ENCODE results near the gene BTG4.

BTG4 gene

GRCh38 chr11:111462329-111462728 is 49.9 kb downstream of the BTG4 start:
- no peak for DNase-seq (ENCODE audit: low read depth)
- TF ChIP-seq, protein P1, sequence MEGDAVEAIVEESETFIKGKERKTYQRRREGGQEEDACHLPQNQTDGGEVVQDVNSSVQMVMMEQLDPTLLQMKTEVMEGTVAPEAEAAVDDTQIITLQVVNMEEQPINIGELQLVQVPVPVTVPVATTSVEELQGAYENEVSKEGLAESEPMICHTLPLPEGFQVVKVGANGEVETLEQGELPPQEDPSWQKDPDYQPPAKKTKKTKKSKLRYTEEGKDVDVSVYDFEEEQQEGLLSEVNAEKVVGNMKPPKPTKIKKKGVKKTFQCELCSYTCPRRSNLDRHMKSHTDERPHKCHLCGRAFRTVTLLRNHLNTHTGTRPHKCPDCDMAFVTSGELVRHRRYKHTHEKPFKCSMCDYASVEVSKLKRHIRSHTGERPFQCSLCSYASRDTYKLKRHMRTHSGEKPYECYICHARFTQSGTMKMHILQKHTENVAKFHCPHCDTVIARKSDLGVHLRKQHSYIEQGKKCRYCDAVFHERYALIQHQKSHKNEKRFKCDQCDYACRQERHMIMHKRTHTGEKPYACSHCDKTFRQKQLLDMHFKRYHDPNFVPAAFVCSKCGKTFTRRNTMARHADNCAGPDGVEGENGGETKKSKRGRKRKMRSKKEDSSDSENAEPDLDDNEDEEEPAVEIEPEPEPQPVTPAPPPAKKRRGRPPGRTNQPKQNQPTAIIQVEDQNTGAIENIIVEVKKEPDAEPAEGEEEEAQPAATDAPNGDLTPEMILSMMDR (IDR thresholded peaks at IDR 0.05; ENCODE audit: control insufficient read depth, extremely low read depth, insufficient read depth) = no peak
- H3K4me3 ChIP-seq (ENCODE audit: low read depth, low read length) = no peak overlapping the region

DNA sequence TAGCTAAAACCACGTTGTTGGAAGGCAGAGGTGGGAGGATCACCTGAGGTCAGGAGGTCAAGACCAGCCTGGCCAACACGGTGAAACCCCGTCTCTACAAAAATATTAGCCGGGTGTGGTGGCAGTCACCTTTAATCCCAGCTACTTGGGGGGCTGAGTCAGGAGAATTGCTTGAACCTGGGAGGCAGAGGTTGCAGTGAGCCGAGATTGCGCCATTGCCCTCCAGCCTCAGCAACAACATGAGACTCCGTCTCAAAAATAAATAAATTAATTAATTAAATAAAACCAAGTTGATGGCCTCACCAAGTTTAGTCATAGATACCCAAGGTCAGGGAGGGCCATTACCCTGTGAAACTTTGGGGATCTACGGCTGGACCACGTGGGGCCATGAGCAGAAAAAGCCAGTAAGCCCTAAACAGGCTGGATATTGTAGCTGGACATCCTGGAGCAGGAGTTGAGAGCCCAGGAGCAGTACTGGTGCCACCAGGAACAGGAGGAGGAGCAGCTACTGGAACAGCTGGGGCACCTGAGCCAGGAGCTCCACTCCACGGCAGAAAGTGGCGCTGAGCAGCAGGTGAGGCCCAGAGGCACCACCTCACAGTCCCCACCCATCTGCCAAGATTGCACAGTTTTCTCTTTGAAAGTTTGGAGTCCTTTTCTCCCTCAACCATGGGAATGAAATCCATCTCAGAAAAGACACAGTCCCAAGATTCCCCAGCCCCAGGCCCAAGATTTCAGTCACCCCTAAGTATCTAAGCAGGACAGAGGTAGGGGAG is 50.5 kb downstream of the BTG4 start:
- TF ChIP-seq, protein P1 (IDR thresholded peaks at IDR 0.05; ENCODE audit: control insufficient read depth, extremely low read depth, insufficient read depth) = no peak
- DNase-seq (ENCODE audit: low read depth) = no peak
- H3K4me3 ChIP-seq (ENCODE audit: low read depth, low read length) = no peak overlapping the region

DNA sequence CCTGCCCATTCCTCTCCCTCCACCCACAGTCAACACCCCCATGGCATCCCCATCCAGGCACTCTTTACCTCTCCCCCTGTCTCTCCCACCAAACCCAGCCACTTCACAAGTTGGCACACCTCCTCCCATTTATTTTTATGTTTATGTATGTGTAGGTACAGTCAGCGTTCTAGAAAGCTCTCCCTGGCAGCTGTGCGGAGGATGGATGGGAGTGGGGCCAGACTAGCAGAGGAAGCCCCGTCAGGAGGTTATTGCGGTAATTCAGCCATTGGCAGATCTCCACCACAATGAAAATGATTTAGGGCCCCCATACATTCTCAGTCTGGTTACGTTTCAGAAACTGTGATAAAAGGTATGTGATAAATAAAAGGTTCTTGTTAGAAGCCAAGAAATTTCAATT is 51.3 kb downstream of the BTG4 start:
- DNase-seq (ENCODE audit: low read depth) = no peak
- H3K4me3 ChIP-seq (ENCODE audit: low read depth, low read length) = no peak overlapping the region
- TF ChIP-seq, protein P1 (IDR thresholded peaks at IDR 0.05; ENCODE audit: control insufficient read depth, extremely low read depth, insufficient read depth) = no peak

DNA sequence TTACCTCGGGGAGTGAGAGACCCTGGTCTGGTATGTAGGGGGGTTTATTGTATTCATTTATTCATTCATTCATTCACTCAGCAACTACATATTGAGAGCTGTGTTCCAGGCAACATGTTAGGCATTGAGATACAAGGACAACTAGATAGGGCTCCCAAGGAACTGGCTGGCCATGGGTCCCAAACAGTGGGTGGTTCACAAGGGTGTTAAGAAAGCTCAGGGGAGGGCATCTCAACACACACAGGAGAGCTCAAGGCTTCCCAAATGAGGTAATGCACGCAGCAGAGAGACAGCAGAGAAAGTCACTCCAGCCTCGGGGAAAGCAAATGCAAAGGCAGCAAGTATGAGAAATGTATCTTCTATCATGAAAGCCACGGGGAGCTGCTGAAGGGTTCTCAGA is 51.8 kb downstream of the BTG4 start:
- DNase-seq (ENCODE audit: low read depth) = no peak
- TF ChIP-seq, protein P1 (IDR thresholded peaks at IDR 0.05; ENCODE audit: control insufficient read depth, extremely low read depth, insufficient read depth) = no peak
- no peak overlapping the region for H3K4me3 ChIP-seq (ENCODE audit: low read depth, low read length)

DNA sequence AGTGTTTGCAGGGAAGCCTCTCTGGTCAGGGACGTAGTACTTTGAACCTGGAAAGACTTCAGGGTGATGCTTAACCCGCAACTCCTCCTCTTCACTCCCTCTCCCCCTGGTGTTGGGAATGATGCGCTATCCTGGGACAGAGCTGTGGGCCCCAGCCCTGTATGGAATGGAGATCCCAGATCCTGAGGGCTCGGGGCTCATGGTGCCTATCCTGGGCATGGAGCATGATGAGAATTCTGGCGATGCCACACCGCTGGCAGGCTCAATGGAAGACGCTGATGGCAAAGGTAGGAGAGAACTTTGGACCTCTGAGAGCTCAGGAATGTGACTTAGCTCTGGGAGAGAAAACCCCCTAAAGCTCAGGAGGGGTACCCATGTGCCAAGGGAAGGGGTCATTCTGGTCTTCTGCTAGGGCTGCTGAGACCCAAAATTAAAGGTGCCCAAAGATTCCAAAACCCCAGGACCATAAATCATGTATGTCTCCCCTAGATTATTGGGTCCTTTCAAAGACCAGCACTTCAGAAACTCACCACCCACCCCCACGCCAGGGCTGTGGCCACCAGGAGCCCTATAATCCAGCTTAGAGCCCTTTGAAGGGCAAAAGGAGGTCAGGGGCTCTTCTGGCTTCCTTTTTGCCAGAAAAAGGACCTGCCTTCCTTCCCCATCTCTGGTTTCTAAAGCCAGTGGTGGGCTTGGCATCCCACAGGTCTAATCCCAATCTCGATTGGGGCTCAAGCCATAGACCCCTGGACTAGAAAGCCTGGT is 52.5 kb downstream of the BTG4 start:
- H3K4me3 ChIP-seq (ENCODE audit: low read depth, low read length) = no peak overlapping the region
- TF ChIP-seq, protein P1 (IDR thresholded peaks at IDR 0.05; ENCODE audit: control insufficient read depth, extremely low read depth, insufficient read depth) = no peak
- DNase-seq (ENCODE audit: low read depth) = no peak

DNA sequence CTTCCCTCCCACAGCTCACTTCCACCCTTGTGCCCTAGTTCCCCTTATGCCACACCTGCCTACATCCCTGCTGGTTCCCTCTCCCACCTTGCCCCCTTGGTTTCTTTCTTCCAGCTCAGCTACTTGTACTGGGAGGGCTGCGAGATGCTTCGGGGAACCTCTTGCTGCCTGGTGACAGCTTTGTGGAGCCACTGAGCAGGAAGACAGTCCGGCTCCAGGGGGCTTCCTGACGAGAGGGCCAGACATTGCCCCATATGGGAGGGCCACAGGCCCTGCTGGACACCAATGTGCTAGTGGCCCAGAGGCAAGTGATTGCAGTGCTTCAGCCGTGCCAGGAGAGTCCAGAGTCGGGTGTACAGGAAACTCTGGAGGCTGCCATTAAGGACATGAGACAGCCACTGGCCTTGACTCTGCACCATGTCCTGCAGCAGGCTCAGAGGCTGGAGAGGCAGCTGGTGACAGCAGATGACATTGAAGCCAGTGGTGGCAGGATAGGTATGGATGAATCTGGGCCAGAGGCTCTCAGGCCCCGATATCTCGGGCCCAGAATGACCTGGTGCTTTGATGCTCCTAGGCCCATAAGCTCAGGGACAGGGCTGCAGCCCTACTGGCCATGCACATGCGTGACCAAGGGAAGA is 54.3 kb downstream of the BTG4 start:
- no peak for DNase-seq (ENCODE audit: low read depth)
- no peak overlapping the region for H3K4me3 ChIP-seq (ENCODE audit: low read depth, low read length)
- TF ChIP-seq, protein P1 (IDR thresholded peaks at IDR 0.05; ENCODE audit: control insufficient read depth, extremely low read depth, insufficient read depth) = no peak

All from LNCaP clone FGC (cell line).